DMS 273 (cell line): Measurements from ENCODE around the gene KCNMB2.
A peak's percentile ranks its signal among the peaks of the same experiment; 100 is the strongest.
"Not testable (repeated sequence)": the region's sequence is repeated elsewhere in the genome, so short reads cannot be mapped to it uniquely, and the experiment has no call there.

Experiments used
- DNase-seq: peaks from one replicate; lab custom pipeline; 2025; ENCODE audit not compliant: unreplicated experiment; lab: John Stamatoyannopoulos, UW

KCNMB2 gene

GRCh38 chr3:178536211-178537079, at the start of gene KCNMB2:
Gene KCNMB2 (plus strand): TSS chr3:178536436.
- no peak for DNase-seq

DNA sequence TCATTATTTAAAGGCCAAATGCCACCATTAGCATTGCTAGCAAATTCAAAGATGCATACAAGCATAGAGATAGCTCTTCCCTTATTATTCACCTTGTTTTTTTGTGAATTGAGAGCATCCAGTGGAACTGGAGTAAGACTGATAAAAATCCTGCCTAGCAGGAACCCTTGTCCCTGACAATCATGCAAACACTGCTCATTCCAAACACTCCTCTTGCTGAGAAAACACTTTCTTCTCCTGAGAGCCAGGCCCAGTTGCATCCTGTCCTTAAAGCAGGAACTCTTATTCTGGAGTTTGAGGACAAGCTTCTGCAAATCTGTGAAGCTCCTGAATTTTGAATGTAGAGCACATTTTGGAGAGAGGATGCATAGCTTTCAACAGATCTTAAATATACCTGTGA, 49.3 kb upstream of the KCNMB2 start:
- no peak for DNase-seq

DNA sequence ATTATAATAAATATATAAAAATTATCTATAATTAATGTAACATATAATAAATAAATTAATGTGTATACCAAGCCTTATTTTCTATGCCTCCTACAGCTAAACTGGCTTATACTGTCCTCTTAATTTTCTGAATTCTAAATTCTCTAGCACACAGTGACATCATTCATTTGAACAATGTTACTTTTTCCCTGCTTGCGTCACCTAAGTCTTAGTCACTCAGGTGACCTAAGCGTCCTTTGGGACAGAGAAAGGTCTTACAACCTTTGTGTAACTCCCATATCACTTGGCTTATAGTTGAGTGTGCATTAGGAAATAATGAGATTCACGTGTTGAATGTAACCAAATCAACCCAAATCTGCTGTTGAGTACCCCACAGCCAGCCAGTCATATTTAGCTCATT, 48.5 kb upstream of the KCNMB2 start:
- DNase-seq = no peak

GRCh38 chr3:178491751-178492150, 44.5 kb upstream of the KCNMB2 start:
- no peak for DNase-seq

DNA sequence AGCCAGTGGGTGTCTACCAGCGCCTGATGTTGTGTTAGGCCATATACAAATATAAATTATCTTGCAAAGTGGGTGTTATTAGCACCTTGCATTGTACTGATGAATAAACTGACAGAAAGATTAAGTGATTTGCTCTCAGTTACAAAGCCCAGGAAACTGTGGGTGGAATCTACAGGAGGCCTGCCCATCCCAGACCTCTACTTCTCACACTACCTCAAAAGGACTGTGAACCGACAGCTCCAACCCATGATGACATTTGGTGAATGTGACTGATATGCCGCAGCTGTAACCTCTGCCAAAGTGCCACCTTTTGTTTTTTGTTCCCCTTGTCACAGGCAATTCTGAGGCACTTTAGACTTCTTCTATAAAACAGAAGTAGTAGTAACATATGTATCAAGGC, 43.7 kb upstream of the KCNMB2 start:
- DNase-seq = no peak

- no peak for DNase-seq
Observed at GRCh38 chr3:178494386-178494785, 41.9 kb upstream of the KCNMB2 start.

DNA sequence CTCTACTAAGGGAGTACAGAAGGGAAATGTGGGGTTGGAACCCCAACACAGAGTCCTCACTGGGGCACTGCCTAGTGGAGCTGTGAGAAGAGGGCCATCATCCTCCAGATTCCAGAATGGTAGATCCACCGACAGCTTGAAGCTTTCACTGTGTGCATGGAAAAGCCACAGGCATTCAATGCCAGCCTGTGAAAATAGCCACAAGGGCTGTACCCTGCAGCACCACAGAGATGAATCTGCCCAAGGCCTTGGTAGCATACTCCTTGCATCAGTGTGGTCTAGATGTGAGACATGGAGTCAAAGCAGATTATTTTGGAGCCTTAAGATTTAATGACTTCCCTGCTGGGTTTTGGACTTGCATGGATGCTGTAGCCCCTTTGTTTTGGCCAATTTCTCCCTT, 39.3 kb upstream of the KCNMB2 start:
- DNase-seq = no peak

GRCh38 chr3:178498871-178499270, 37.4 kb upstream of the KCNMB2 start:
- no peak for DNase-seq

GRCh38 chr3:178500631-178501030, 35.6 kb upstream of the KCNMB2 start:
- no peak for DNase-seq

DNA sequence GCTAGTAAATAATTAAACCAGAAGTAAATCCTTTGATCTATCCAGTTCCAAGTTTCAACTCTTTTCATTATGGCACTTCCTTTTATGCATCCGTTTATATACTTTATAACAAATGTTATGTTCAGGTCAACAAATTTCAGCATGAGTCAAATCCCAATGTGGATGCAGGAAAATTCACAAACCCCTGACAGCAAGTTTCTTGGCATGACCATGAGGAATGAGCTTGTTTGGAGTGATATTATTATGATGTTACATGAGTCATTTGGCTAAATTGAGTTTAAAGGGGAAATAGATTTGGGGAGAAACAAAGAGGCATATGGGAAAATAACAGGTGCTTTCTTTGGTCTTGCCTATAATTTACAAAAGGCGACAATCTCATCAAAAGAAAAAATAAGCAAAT, 32.1 kb upstream of the KCNMB2 start:
- no peak for DNase-seq

GRCh38 chr3:178505832-178506231, 30.4 kb upstream of the KCNMB2 start:
- no peak for DNase-seq

DNA sequence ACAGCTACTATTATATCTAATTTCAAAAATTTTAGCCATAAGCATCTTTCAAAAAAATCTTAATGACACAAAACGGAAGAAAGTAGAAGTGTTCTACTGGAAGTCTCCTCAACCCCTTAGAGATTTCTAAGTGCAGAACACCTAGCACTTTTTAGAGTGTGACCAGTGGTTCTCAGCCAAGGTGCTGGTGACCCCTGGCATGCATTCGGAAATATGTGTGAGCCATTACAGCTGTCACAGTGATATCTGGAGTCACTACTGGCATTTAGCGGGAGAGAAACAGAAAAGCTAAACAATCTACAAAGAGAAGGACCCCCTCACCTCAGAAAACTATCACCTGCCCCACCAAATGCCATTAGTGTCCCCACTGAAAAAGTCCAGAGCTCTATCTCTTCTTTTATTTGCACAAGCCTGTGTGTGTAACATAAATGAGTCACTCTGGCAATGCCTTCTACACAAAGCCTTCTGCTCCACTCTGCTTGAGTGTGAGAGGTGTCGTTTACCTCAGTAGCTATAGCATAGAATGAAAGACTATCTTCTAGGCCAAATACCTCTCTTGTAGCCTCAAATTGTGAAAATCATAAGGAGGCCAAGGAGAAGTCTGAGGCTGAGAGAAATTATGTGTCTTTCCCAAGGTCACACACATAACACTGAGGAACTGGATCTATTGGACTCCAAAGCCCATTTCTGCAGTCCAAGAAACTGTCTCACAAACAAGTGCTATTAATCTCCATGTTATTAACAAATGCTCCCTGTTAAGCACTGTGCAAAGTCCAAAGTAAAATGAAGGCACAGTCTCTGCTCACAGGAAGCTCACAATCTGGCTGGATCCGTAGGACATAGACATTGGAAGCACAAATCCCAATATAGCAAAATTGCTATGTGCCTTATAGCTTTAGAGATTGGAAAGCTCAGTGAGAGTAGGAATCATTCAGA, 28.5 kb upstream of the KCNMB2 start:
- DNase-seq = no peak

GRCh38 chr3:178508443-178508825, 27.8 kb upstream of the KCNMB2 start:
- no peak for DNase-seq

- DNase-seq = no peak
Observed at GRCh38 chr3:178510496-178510895, 25.7 kb upstream of the KCNMB2 start.

GRCh38 chr3:178512647-178513046, 23.6 kb upstream of the KCNMB2 start:
- no peak for DNase-seq

DNA sequence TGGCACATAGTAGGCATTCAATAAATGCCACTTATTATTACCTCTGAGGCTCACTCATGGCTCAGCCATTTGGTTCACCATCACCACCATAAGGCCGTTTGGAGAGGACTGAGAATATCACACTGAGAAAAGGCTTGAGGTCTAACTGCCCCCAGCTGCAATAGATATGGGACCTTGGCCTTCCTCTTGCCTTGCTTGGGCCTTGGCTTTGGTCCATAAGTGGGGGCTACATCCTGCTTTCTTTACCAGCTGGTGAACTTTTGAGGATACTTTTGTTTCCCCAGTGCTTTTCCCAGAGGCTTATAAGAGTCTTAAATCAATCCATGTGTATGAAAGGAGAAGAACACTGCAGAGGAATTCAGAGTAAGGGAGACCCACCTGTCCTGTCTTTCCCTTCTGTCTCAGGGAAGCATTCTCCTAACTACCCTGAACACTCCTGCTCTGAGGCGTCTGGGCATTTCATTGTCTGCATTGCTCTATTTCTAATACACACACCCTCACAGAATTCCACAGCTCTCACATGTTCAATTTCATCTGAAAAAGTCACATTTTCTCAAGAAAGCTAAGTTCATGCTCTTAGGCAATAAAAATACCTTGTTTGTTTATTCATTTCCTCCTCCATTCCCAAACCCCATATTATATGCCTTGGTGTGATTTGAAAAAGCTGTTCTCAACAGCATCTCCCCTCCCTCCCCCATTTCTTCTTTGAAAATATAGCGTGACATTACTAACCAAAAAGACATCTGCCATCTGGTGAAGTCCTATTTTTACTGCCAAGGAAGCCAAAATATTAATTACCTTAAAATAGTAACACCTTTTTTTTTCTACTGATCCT, 22.5 kb upstream of the KCNMB2 start:
- DNase-seq = peak; percentile 73

- DNase-seq = no peak
Observed at GRCh38 chr3:178514401-178514800, 21.8 kb upstream of the KCNMB2 start.

DNA sequence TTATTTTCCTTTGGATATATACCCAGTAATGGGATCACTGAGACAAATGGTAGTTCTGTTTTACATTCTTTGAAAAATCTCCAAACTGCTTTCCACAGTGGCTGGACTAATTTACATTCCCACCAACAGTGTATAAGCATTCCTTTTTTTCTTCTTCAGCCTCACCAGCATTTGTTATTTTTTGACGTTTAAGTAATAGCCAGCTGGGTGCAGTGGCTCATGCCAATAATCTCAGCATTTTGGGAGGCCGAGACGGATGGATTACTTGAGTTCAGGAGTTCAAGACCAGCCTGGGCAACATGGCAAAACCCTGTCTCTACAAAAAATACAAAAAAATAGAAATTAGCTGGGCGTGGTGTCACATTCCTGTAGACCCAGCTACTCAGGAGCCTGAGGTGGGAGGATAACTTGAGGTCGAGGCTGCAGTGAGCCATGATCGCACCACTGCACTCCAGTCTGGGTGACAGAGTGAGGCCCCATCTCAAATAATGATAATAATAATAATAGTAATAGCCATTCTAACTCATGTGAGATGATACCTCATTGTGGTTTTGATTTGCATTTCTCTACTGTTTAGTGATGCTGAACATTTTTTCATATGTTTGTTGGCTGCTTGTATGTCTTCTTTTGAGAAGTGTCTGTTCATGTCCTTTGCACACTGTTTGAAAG, 21.0 kb upstream of the KCNMB2 start:
- DNase-seq = not testable (repeated sequence)

GRCh38 chr3:178517665-178518334, 18.4 kb upstream of the KCNMB2 start:
- no peak for DNase-seq
